GM15510 (cell line): ENCODE measurements around the gene PLAGL1.

Experiments
- POLR2A ChIP-seq: IDR thresholded peaks from 3 replicates; pipeline ENCODE4 v1.6.1; 2011; ENCODE audit warnings: borderline replicate concordance; ENCODE audit not compliant: insufficient read length; ENCODE audit errors: extremely low read depth

Gene PLAGL1, protein sequence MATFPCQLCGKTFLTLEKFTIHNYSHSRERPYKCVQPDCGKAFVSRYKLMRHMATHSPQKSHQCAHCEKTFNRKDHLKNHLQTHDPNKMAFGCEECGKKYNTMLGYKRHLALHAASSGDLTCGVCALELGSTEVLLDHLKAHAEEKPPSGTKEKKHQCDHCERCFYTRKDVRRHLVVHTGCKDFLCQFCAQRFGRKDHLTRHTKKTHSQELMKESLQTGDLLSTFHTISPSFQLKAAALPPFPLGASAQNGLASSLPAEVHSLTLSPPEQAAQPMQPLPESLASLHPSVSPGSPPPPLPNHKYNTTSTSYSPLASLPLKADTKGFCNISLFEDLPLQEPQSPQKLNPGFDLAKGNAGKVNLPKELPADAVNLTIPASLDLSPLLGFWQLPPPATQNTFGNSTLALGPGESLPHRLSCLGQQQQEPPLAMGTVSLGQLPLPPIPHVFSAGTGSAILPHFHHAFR

DNA sequence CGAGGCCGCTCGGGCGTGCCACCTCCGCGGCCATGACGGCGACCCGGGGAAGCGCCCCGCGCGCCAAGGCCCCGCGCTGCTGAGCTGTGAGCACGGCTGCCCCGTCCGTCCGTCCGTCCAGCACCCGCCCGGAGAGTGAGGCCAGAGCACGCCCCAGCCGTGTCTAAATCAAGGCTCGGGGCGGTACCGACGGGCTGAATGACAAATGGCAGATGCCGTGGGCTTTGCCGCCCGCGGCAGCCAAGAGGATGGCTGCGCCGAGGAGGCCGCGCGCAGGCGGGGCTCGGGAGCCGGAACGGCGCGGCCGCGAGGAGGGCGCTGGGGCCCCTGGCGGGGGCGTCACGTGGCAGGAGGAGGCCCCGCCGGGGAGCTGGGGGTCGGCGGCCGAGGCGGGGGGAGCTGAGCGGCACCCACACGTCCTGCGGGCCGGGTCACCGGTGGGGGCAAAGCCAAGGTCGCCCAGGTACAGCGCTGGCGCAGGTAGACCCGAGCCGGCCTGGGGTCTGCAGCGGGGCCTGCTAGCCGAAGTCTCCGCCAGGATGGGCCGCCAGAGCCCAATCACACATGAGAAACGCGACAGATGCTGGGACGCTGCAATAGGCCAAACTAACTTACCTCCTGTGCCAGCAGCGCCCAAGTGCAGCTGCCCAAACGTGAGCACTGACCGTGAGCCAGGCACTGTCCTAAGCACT, at the start of gene PLAGL1:
TSS of gene PLAGL1 (minus strand) at position 140 of the 692 bp plus-strand sequence. CDS start 60,123 bp downstream, outside the sequence.
- TF ChIP-seq POLR2A: peak; percentile 17

DNA sequence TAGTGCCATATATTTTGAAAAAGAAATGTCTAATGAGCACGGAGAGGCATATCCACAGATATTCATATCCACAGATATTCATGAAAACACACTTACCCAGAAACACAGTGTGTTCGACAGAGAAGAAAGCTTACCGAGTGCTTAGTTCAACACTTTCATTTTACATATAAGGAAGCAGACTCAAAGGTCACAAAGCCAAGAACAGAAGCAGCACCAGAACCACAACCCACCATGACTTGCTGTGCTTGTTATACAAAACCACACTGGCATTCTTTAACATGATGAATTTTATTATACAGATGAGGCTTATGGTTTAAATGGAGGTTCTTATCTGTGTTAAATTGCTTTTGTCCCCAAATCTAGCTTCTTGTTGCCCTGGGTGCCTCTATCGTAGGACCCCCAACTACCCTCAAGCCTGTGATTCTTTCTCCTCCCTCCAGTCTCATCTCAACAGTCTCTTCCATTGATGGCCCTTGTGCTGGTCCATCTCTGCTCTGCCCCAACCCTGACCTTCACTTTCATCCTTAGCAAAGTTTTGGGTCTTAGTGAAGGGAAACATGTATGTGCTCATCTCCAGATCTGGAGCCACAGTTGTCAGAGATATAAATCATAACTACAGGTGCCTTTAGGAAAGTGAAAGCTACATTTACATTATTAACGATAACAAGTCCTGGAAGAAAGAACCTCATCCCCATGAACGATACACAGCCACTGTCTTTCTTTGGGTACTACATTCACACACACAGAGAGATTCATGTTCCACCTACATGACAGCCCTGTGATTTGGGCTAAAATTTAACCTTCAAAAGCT, 47.3 kb upstream of the PLAGL1 start:
- TF ChIP-seq POLR2A: no peak

DNA sequence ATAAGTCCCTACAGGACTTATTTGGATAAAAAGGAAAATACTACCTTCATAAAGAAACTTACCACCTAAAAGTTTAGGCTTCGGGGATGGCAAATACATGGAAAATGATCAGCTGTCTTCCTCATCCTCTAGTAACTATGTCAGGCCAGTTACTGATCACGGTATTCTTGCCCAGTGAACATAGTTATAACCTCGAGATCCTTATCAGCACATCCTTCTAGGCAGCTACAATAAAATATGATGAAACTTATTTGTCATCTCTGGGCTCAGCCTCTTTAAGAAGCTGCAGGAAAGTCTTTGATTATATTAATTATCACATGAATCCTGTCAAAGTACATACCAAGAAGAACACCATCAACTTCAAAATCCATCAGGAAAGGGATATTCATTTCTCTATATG, 45.5 kb upstream of the PLAGL1 start:
- no peak for TF ChIP-seq POLR2A

DNA sequence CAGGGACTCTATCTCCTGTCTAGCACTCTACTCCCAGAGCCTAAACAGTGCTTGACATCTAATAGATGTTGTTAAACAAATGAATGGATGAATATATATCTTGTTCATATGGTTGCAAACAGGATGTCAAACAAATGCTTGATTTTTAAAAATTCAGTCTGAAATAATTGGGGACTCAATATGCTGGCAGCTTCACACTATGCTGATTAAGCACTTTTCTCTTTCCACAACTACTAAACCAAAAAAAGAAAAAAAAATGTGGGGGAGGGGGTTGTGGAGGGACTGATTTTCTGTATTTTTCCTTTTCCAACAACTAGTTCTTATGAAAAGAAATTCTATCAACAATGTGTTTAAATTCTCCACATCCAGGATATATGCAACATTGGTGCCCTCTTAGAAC, 44.4 kb upstream of the PLAGL1 start:
- TF ChIP-seq POLR2A: no peak

DNA sequence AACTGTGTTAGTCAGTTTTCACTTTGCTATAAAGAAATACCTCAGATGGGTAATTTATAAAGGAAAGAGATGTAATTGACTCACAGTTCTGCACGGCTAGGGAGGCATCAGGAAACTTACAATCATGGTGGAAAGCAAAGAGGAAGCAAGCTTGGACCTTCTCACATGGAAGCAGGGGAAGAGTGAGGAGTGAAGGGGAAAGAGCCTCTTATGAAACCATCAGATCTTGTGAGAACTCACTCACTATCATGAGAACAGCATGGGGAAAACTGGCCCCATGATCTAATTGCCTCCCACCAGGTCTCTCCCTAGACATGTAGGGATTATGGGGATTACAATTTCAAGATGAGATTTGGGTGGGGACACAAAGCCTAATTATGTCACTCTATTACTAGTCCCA, 41.3 kb upstream of the PLAGL1 start:
- TF ChIP-seq POLR2A: no peak

DNA sequence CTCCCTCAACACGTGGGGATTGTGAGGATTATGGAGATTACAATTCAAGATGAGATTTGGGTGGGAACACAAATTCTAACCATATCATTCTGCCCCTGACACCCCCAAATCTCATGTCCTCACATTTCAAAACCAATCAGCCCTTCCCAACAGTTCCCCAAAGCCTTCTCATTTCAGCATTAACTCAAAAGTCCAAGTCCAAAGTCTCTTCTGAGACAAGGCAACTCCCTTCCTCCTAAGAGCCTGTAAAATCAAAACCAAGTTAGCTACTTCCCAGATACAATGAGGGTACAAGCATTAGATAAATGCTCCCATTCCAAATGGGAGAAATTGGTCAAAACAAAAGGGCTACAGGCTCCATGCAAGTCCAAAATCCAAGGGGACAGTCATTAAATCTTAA, 39.6 kb upstream of the PLAGL1 start:
- TF ChIP-seq POLR2A: no peak

DNA sequence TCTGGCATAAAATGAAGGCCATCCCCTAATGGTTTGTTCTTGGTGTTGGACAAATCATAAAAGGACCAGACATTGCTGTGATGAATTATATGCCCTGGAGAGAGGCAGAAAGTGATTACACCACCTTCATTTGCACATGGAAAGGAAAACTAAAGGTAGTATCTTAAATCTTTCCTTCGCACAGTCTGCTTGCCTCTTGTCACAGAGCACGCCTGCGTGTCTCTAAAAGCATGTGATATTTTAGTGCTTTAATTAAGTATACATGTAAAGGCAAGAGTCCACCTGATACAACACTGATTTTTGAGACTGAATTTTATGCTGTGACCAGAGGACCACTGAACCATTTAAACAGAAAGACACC, 28.8 kb upstream of the PLAGL1 start:
- no peak for TF ChIP-seq POLR2A

DNA sequence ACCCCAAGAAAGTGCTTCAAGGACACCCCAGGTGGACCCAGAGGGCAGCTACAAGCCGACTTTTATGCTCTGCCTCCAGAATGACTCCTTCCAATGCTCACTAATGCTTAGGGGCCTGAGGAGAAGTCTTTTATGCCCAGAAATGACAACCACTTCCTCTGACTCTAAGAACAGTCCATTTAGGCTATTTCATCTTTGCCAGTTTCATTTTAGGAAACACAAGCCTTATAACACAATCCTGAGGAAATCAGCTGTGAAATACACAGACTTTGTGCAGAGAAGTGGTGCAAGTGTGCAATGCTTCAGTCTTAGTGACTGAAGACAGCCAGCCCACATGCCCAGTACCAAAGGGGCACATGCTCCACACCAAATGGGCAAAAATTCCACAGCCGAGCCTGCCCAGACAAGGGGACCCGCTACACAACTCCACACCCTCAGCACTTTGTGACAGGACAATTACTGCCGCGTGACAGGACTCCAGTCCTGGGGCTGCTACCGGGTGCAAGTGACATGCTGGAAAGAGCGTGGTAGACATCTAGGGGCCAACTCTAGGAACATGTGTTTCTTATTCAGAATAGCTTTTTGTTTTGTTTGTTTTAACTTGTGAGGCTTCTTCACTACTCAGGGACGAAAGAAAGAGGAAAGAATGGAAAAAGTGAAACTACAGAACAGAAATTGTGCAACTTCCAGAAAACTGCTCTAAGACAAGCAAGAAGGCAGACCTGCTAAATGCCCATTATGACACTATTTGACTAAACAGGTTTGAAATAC, 28.2 kb upstream of the PLAGL1 start:
- TF ChIP-seq POLR2A: no peak

DNA sequence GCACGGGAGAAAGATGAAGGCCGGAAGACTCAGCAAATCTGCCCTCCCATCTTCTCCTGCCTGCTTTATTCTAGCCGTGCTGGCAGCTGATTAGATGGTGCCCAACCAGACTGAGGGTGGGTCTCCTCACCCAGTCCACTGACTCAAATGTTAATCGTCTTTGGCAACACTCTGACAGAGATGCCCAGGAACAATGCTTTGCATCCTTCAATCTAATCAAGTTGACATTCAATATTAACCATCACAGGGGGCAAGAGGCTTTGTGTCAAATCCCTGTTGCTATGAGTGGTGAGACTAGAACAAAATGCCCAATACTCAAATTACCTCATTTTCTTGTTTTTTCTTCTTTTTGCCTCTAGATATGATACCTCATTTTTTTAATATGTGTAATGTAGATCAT, 27.4 kb upstream of the PLAGL1 start:
- no peak for TF ChIP-seq POLR2A

DNA sequence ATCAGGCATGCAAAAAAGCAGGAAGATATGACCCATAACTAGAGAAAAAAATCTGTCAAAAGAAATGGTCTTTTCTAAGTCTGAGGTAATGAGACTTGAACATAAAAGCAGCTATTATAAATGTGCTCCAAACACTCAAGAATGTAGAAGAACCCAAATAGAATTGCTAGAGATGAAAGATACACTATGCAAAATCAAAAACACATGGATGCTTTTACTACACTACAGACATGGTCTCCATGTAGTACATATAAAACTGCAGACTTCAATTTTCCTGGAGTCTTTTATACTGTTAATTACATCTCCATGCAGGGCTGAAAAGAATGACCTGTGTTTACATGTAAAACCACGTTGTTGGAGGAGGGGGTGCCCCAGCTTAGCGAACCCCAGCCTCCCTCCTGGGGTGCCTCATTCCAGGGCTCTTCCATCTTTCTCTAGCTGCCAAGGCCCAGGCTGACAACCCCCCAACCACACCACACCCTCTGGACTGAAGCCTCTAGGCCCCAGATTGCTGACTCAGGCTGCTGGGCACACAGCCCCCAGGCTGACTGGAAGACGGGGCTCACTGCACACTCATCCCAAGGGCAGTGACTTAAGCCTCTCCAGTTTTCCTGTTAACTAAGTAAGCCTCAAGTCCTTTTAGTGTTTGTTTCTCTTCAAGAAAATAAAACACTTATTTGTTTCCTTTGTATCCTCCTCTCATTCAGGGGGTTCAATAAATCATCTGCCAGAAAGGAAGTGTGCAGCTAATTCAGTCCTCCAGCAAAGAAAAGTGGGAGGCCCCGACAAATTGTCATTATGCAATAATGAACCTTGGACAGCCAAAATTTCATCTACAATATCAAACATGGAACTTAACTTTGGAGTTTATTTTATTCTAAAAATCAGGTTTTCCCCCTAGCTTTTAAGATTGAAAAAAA, 26.0 kb upstream of the PLAGL1 start:
- TF ChIP-seq POLR2A: no peak

DNA sequence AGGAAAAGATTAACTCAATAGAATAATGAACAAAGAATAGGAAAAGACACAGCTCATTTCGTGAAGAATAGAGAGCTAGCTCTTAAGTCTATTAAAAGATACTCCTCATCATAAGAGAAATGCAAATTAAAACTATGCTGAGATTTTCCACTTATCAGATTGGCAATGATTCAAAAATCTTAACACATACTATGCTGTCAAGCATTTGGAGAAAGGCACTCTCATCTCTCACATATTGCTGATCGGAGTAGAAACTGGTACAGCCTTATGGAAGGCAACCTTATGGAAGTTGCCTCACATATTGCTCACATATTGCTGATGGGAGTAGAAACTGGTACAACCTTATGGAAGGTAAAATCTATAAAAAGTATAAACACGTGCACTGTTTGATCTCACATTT, 21.4 kb upstream of the PLAGL1 start:
- no peak for TF ChIP-seq POLR2A

DNA sequence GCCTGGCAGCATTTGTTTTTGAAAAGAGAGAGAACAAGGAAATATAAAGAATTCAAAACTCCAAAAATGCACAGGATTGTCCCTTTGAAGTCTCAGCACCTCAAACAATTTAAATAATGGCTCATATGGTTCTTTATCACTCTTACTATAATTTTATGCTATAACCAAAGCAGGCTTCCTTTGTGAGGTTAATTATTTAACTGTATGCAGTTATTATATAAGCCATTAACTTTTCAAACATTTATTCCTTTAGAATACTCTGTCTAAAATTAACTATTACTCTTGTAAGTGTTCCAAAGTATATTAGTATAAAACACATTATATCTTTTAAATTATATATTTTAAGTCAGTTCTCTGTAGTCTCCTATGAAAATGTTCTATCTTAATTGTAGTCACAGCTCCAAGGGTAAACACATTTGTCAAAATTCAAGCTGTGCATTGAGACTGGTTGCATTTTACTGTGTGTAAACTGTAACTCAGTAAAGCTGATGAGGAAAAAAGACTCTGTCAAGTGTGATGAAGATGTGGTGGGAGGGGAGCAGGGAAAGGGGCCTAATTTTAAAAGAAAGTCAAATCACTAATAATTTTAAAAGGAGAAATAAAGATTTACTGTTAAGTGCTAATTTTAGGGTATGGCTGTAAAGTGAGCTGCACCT, 20.0 kb upstream of the PLAGL1 start:
- no peak for TF ChIP-seq POLR2A

DNA sequence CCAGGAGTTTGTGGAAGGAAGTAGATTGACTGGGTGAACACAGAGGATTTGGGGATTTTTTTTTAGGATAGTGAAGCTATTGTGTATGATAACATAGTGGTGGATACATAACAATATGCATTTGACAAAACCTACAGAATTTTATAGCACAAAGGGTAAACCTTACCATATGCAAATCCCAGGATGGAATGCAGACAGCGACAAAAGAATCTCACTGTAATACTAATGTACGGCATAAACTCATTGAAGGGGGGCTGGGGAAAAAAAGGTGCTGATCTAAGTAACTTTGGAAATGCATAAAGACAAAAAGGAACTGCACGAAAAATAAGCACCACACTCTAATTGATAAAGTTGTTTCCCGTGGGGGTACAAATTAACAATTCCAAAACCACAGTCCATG, 15.2 kb upstream of the PLAGL1 start:
- no peak for TF ChIP-seq POLR2A

DNA sequence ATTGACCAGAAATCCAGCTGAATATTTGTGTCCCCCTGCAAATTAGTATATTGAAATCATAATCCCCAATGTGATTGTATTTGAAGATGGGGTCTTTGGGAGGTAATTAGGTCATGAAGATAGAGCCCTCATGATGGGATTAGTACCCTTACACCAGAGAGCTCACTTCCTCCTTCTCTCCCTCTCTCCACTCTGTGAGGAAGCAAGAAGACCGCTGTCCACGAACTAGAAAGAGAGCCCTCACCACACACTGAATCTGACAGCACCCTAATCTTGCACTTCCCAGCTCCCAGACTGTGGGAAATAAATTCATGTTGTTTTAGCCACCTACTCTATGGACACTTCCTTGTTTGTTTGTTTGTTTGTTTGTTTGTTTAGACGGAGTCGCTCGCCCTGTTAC, 11.9 kb upstream of the PLAGL1 start:
- TF ChIP-seq POLR2A: no peak
